Measurements from ENCODE around the gene DMWD.
"Not testable (repeated sequence)": the region's sequence is repeated elsewhere in the genome, so short reads cannot be mapped to it uniquely, and the experiment has no call there.

Gene DMWD

GRCh38 chr19:45762870-45763631 is 29.6 kb downstream of the DMWD start:
- H3K27ac ChIP-seq: no peak overlapping the region
- TF ChIP-seq CTCF (conservative IDR thresholded peaks at IDR 0.05): no peak

GRCh38 chr19:45761714-45762113 is 30.9 kb downstream of the DMWD start:
- no peak for TF ChIP-seq CTCF (conservative IDR thresholded peaks at IDR 0.05)
- H3K27ac ChIP-seq: no peak overlapping the region

GRCh38 chr19:45758921-45759320 is 33.7 kb downstream of the DMWD start:
- no peak overlapping the region for H3K27ac ChIP-seq
- no peak for TF ChIP-seq CTCF (conservative IDR thresholded peaks at IDR 0.05)

- no peak for TF ChIP-seq CTCF (conservative IDR thresholded peaks at IDR 0.05)
- H3K27ac ChIP-seq: no peak overlapping the region
Observed at GRCh38 chr19:45757695-45758094, 35.0 kb downstream of the DMWD start.

GRCh38 chr19:45754323-45754722 is 38.3 kb downstream of the DMWD start:
- no peak overlapping the region for H3K27ac ChIP-seq
- TF ChIP-seq CTCF (conservative IDR thresholded peaks at IDR 0.05): no peak

- no peak overlapping the region for H3K27ac ChIP-seq
- no peak for TF ChIP-seq CTCF (conservative IDR thresholded peaks at IDR 0.05)
Observed at GRCh38 chr19:45753548-45753947, 39.1 kb downstream of the DMWD start.

- no peak for TF ChIP-seq CTCF (conservative IDR thresholded peaks at IDR 0.05)
- H3K27ac ChIP-seq: no peak overlapping the region
Observed at GRCh38 chr19:45752639-45753038, 40.0 kb downstream of the DMWD start.

GRCh38 chr19:45751483-45751882 is 41.2 kb downstream of the DMWD start:
- not testable (repeated sequence) for H3K27ac ChIP-seq

Measured in VCaP (cell line).